GM12892 (cell line): Measurements from ENCODE around the gene ABT1.
A peak's percentile ranks its signal among the peaks of the same experiment; 100 is the strongest.

Experiments
- DNase-seq: peaks from one replicate; pipeline ENCODE4 v3.0.0; 2011; ENCODE audit not compliant: insufficient read length
- FAIRE-seq: peaks from 2 replicates; lab custom pipeline; 2011; peaks lifted over from hg19 to GRCh38; lab: Jason Lieb, UNC
- POLR2A ChIP-seq: IDR thresholded peaks from 2 replicates; pipeline ENCODE4 v1.6.1; 2011; ENCODE audit warnings: low read depth, low read length, control low read depth
- POLR2AphosphoS5 ChIP-seq: IDR thresholded peaks from 2 replicates; pipeline ENCODE4 v1.6.1; 2011; ENCODE audit warnings: low read depth, low read length, control low read depth
- TAF1 ChIP-seq: IDR thresholded peaks from 2 replicates; pipeline ENCODE4 v1.6.1; 2011; ENCODE audit warnings: low read depth, mild to moderate bottlenecking, control low read depth, low read length, borderline replicate concordance

ABT1 gene

DNA sequence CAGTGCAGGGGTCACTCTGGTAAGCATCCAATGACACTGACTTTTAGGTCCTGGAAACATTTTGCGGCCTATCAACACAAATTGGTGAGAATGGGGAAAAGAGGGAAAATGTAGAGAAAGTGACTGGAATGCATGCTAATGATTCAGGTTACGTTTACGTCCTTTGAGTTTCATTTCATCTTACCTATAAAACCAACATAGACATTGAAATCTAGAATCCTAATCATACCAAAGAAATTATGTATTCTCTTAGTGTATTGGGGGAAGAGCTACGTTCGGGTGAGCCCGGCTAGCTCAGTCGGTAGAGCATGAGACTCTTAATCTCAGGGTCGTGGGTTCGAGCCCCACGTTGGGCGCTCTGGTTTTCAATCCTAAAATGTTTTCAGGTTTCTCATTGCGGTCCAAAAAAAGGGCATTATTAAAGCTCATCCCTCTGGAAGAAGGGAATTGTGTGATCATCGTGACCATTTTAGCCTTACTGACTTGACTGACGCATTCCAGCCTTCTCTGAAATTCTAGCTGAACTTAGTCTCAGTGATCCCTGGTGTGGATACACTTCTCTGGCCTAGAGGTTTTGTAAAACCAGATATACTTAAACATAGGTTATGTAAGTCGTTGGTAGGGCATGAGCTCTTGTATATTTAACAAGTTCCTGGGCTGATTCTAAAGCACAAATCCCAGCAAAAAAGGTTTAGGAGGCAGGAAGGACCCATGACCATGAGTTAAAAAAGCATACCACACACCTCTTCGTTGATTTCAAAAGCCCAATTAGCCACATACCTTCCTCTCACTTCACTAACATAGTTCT lies 40.3 kb upstream of the ABT1 start:
- FAIRE-seq (no peak), DNase-seq (no peak)

GRCh38 chr6:26561533-26562466 lies 35.0 kb upstream of the ABT1 start:
- TF ChIP-seq POLR2AphosphoS5 = no peak
- no peak for TF ChIP-seq POLR2A
- TF ChIP-seq TAF1 = no peak
- FAIRE-seq = no peak
- no peak for DNase-seq

More for the DNA sequence above, 40.3 kb upstream of the ABT1 start:
- TF ChIP-seq TAF1 (no peak), POLR2A (no peak), POLR2AphosphoS5 (no peak)

- FAIRE-seq (no peak), DNase-seq (no peak)
- TF ChIP-seq POLR2A = no peak
- TF ChIP-seq TAF1 = no peak
- TF ChIP-seq POLR2AphosphoS5 = no peak
Observed at GRCh38 chr6:26563488-26563887, 33.3 kb upstream of the ABT1 start.

DNA sequence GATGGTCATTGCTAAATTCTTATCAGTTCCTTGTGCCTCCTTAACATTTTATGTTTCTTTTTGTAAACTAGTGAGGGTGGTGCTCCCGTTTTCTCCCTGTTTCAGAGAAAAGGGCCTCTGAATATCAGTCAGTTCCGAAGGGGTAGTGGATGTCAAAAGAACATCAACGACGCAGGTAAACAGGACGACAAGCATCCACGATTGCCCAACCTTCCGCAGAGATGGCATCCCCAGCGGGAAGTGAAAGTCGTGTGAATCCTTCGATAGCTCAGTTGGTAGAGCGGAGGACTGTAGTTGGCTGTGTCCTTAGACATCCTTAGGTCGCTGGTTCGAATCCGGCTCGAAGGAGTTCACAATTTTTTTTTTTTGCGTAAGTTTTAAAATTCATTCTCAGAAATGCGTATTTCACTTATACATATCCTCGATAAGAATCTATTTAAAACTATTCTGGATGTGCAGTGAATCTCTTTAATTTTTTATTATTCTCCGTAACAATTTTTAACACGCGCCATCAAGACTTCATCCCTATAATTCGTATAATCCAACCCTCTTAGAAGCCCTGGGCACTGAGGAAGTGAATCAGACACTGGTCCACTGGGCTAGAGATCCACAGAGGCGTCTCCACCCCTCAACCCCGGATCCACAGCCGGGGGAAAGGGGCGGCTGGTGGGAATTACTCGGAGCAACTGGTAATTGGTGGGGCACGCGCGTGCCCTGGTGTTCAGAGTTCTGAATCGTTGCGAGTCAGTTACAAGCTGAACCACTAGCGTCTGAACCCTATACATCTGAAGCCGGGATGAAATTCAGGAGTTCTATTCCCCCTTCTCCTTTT lies 27.9 kb upstream of the ABT1 start:
- no peak for TF ChIP-seq POLR2AphosphoS5
- 0 out of 2 replicates have a peak, but pooled peaks have one; percentile 20 for TF ChIP-seq TAF1
- DNase-seq (peak; percentile 57), FAIRE-seq (peak; percentile 92)

- no peak for TF ChIP-seq TAF1
- TF ChIP-seq POLR2A = no peak
- TF ChIP-seq POLR2AphosphoS5 = no peak
- FAIRE-seq (no peak), DNase-seq (no peak)
Observed at GRCh38 chr6:26569433-26569764, 27.4 kb upstream of the ABT1 start.

DNA sequence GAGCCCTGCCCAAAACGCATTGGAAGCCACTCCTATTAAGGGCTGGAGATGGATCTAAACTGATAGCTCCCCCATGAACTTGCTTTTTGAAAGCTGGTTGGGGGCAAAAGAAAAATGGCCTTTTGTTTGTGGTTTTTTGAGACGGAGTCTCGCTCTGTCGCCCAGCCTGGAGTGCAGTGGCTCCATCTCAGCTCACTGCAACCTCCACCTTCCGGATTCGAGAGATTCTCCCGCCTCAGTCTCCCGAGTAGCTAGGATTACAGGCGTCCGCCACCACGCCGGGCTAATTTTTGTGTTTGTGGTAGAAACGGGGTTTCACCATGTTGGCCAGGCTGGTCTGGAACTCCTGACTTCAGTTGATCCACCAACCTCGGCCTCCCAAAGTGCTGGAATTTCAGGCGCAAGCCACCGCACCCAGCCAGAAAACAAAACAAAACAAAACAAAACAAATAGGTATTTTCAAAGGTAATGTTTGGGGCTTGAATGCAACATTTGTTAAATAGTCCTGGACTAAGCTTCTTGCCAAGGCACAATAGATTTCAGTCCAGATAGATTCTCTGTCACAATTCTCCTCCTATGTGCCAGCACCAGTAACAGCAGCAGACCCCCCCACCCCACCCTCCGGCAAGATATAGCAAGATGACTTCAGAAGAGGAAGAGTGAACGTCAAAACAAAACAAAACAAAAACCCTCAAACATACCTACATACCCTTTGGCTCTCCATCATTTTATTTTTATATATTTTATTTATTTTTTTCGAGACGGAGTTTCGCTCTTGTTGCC lies 26.5 kb upstream of the ABT1 start:
- DNase-seq (no peak), FAIRE-seq (no peak)
- TF ChIP-seq TAF1 = no peak
- no peak for TF ChIP-seq POLR2AphosphoS5
- no peak for TF ChIP-seq POLR2A

DNA sequence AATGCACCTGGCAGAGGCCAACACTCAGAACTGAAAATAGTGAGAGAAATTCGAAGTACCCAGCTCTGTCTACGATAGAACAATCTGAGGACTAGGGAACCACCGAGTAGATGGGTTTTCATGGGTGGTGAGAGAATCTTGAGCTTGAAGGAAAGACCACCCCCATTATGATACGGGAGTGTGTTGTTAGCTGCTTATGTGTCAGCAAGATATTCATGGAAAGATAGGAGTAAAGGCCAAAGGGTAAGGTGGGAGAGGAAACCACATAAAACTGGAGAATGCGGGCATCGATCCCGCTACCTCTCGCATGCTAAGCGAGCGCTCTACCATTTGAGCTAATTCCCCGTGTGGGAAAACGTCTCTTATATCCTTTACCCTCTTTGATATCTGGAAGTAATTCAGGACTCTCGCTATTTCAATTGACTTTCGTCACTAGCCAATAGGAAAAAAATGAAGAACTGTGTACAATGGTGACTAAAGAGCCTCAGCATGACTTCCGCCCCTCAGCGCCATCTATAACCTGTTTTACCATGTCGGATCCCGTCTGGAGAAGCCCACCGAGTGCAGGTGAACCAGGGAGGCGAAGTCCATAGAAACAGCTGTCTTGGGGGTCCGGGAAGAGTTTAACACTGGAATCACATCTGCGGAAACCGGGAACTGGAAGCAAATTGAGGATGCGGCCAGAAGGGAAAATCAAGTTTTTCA lies 25.0 kb upstream of the ABT1 start:
- no peak for DNase-seq
- no peak for FAIRE-seq
- no peak for TF ChIP-seq POLR2A
- no peak for TF ChIP-seq TAF1
- TF ChIP-seq POLR2AphosphoS5 = no peak

DNA sequence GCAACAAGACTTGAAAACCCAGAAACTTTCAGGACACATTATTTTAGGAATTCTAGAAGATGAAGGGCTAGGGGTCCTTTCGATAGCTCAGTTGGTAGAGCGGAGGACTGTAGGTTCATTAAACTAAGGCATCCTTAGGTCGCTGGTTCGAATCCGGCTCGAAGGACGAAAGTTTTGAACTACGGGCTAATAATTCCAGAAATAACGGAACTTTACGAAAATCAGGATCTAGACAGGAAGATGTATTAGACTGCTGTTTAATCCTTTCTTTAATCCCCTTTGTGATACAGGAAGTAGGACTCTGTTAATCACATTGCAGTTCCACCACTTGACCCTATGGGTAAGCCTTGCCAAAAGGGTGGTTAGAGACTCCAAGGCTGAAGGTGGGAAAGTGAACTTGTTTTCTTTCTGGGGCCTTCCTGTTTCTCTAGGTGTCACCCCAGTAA lies 21.2 kb upstream of the ABT1 start:
- TF ChIP-seq POLR2AphosphoS5 (no peak), POLR2A (no peak), TAF1 (no peak)
- no peak for DNase-seq
- FAIRE-seq = no peak

GRCh38 chr6:26576407-26576843 lies 20.3 kb upstream of the ABT1 start:
- FAIRE-seq (peak; percentile 27), DNase-seq (no peak)
- TF ChIP-seq POLR2A (no peak), TAF1 (no peak), POLR2AphosphoS5 (no peak)
